Measurements from ENCODE around the gene RAET1E.

- no peak for TF ChIP-seq EZH2phosphoT487 (IDR thresholded peaks at IDR 0.05; ENCODE audit: insufficient read depth, low read depth)
- TF ChIP-seq EZH2 (IDR thresholded peaks at IDR 0.05; ENCODE audit: insufficient read depth, poor library complexity, severe bottlenecking) = no peak
Measured at GRCh38 chr6:149871182-149871581, 26.7 kb downstream of the RAET1E start.
